Keratinocyte (primary cell): ENCODE results near the gene ADGRV1. TPM values are rescaled to one million over a fixed set of nuclear protein-coding genes. Genes with fewer than 3 reads are reported as not detected.

Experiments used
- DNase-seq: peaks from one replicate; pipeline ENCODE4 v3.0.0-alpha.2; 2011; ENCODE audit warnings: low read depth, missing footprints, low spot score
- FAIRE-seq: peaks from 2 replicates; lab custom pipeline; 2011; peaks lifted over from hg19 to GRCh38; lab: Jason Lieb, UNC
- H2AFZ ChIP-seq: 2 replicates; pipeline ENCODE4 v1.6.0; 2012; ENCODE audit warnings: low read length, control low read depth, inconsistent platforms; ENCODE audit not compliant: control insufficient read depth
- H3K27ac ChIP-seq: 2 replicates; pipeline ENCODE4 v1.5.1; 2011; ENCODE audit warnings: low read length; ENCODE audit not compliant: control insufficient read depth, insufficient read depth
- H3K27me3 ChIP-seq: 3 replicates; pipeline ENCODE4 v1.6.0; 2011; ENCODE audit warnings: low read length; ENCODE audit not compliant: control insufficient read depth, insufficient read depth; ENCODE audit errors: extremely low read depth
- H3K36me3 ChIP-seq, 2 experiments: 2 replicates in 1 of 2; 3 replicates in 1 of 2; pipeline ENCODE4 v1.5.1; 2011; ENCODE audit warnings: low read length in 2 of 2, mild to moderate bottlenecking in 1 of 2; ENCODE audit not compliant: control insufficient read depth in 2 of 2, insufficient read depth in 2 of 2; ENCODE audit errors: extremely low read depth in 1 of 2
- H3K4me1 ChIP-seq: 3 replicates; pipeline ENCODE4 v1.5.1; 2011; ENCODE audit warnings: low read length; ENCODE audit not compliant: control insufficient read depth, insufficient read depth; ENCODE audit errors: extremely low read depth
- H3K4me2 ChIP-seq: 3 replicates; pipeline ENCODE4 v1.6.0; 2011; ENCODE audit warnings: low read depth, low read length; ENCODE audit not compliant: control insufficient read depth, insufficient read depth; ENCODE audit errors: extremely low read depth
- H3K4me3 ChIP-seq, 3 experiments: fragments of 200-600 bp in 1 of 3; sonication (generic) in 1 of 3; 2 replicates in 2 of 3; 3 replicates in 1 of 3; pipeline ENCODE4 v1.5.1; 2011 to 2016; ENCODE audit warnings: low read length in 3 of 3, mild to moderate bottlenecking in 3 of 3, control low read depth in 2 of 3, inconsistent platforms in 1 of 3, low read depth in 1 of 3, mixed read lengths in 1 of 3, mixed run types in 1 of 3, moderate library complexity in 1 of 3; ENCODE audit not compliant: control insufficient read depth in 2 of 3, insufficient read depth in 2 of 3; ENCODE audit errors: extremely low read depth in 1 of 3
- H3K79me2 ChIP-seq: 2 replicates; pipeline ENCODE4 v1.6.0; 2012; ENCODE audit warnings: low read length; ENCODE audit not compliant: control insufficient read depth, insufficient read depth
- H3K9ac ChIP-seq: 3 replicates; pipeline ENCODE4 v1.6.0; 2011; ENCODE audit warnings: low read length; ENCODE audit not compliant: control insufficient read depth, insufficient read depth; ENCODE audit errors: extremely low read depth
- H3K9me1 ChIP-seq: 3 replicates; pipeline ENCODE4 v1.6.0; 2011; ENCODE audit warnings: low read length; ENCODE audit not compliant: control insufficient read depth, insufficient read depth; ENCODE audit errors: extremely low read depth
- H3K9me3 ChIP-seq: 2 replicates; pipeline ENCODE4 v1.5.1; 2012; ENCODE audit warnings: low read depth, low read length; ENCODE audit not compliant: control insufficient read depth
- H4K20me1 ChIP-seq: 3 replicates; pipeline ENCODE4 v1.6.0; 2011; ENCODE audit warnings: low read length; ENCODE audit not compliant: control insufficient read depth, insufficient read depth; ENCODE audit errors: extremely low read depth
- EZH2 ChIP-seq: IDR thresholded peaks from one replicate; pipeline ENCODE4 v1.6.1; 2012; ENCODE audit warnings: inconsistent platforms, mild to moderate bottlenecking, low read length, moderate library complexity
- dilution Hi-C: fragments of 300-500 bp; cut with MboI; formaldehyde crosslinking; loops from one replicate; pipeline ENCODE4 v1.7.0; 2020; ENCODE audit warnings: low sequenced_read_pairs; ENCODE audit not compliant: extremely low pct_ligation_motif_present
- polyA plus RNA-seq, 5 experiments: library from polyadenylated mRNA; depleted of rRNA in 3 of 5; stranded (reverse) in 3 of 5; stranded (forward) in 1 of 5; unstranded in 1 of 5; fragments of >200 nt; gene quantifications; 1 replicate in 1 of 5; 2 replicates in 3 of 5; 3 replicates in 1 of 5; pipeline versions ENCODE4 v1.2.1 to v1.2.3, GENCODE V29; 2011 to 2012; ENCODE audit warnings: missing spikeins in 2 of 5, low read depth in 1 of 5, low replicate concordance in 1 of 5
- TF ChIP-seq, protein P1 (sequence below), 3 experiments: IDR thresholded peaks in 1 of 3; conservative IDR thresholded peaks in 1 of 3; optimal IDR thresholded peaks in 1 of 3; 2 replicates in 2 of 3; 3 replicates in 1 of 3; pipeline versions ENCODE3 to v1.5.1; 2011; ENCODE audit warnings: low read length in 3 of 3, mild to moderate bottlenecking in 3 of 3, moderate library complexity in 2 of 3, control low read depth in 1 of 3, inconsistent platforms in 1 of 3; ENCODE audit not compliant: insufficient read depth in 2 of 3; ENCODE audit errors: extremely low read depth in 1 of 3

The ADGRV1 gene
- polyA plus RNA-seq, 1 donor (not counting 4 experiments of a cell fraction or from before 2014, with no cell fraction given): 0.05 TPM

GRCh38 chr5:91182763-91183162 lies 624.2 kb downstream of the ADGRV1 start:
- no peak for FAIRE-seq
- no peak overlapping the region for H3K27ac ChIP-seq

GRCh38 chr5:91183743-91184142 lies 625.1 kb downstream of the ADGRV1 start:
- no peak overlapping the region for H3K27ac ChIP-seq

More at GRCh38 chr5:91182763-91183162, 624.2 kb downstream of the ADGRV1 start:
- H3K4me2 ChIP-seq: no peak overlapping the region
- no peaks in the 10 kb centered on the region for H3K79me2 ChIP-seq
- dilution Hi-C loops: no loop called here
- no peak overlapping the region for H3K4me3 ChIP-seq
- no peak overlapping the region for H2AFZ ChIP-seq
- DNase-seq: no peak
- no peaks in the 10 kb centered on the region for H3K36me3 ChIP-seq
- no peaks in the 10 kb centered on the region for H3K27me3 ChIP-seq
- H3K4me1 ChIP-seq: peaks cover 4% of the 10 kb centered on the region
- TF ChIP-seq, protein P1, sequence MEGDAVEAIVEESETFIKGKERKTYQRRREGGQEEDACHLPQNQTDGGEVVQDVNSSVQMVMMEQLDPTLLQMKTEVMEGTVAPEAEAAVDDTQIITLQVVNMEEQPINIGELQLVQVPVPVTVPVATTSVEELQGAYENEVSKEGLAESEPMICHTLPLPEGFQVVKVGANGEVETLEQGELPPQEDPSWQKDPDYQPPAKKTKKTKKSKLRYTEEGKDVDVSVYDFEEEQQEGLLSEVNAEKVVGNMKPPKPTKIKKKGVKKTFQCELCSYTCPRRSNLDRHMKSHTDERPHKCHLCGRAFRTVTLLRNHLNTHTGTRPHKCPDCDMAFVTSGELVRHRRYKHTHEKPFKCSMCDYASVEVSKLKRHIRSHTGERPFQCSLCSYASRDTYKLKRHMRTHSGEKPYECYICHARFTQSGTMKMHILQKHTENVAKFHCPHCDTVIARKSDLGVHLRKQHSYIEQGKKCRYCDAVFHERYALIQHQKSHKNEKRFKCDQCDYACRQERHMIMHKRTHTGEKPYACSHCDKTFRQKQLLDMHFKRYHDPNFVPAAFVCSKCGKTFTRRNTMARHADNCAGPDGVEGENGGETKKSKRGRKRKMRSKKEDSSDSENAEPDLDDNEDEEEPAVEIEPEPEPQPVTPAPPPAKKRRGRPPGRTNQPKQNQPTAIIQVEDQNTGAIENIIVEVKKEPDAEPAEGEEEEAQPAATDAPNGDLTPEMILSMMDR (optimal IDR thresholded peaks at IDR 0.05 in 1 of 3, IDR thresholded peaks at IDR 0.05 in 1 of 3, conservative IDR thresholded peaks at IDR 0.05 in 1 of 3; ENCODE audit: extremely low read depth in 1 of 3, insufficient read depth in 2 of 3, low read length in 3 of 3): no peak
- no peak for TF ChIP-seq EZH2
- H4K20me1 ChIP-seq: no peaks in the 10 kb centered on the region
- no peaks in the 10 kb centered on the region for H3K9me1 ChIP-seq
- H3K9me3 ChIP-seq: no peaks in the 10 kb centered on the region
- H3K9ac ChIP-seq: no peak overlapping the region

More at GRCh38 chr5:91183743-91184142, 625.1 kb downstream of the ADGRV1 start:
- Histone ChIP-seq H3K4me3 (no peak overlapping the region), H4K20me1 (no peaks in the 10 kb centered on the region), H3K27me3 (no peaks in the 10 kb centered on the region), H3K9me3 (no peaks in the 10 kb centered on the region), H3K4me2 (no peak overlapping the region), H3K79me2 (no peaks in the 10 kb centered on the region), H3K9ac (no peak overlapping the region), H3K36me3 (no peaks in the 10 kb centered on the region), H3K4me1 (peaks cover 4% of the 10 kb centered on the region), H2AFZ (no peak overlapping the region), H3K9me1 (no peaks in the 10 kb centered on the region)
- FAIRE-seq (no peak), DNase-seq (no peak)
- no peak for TF ChIP-seq EZH2
- TF ChIP-seq, protein P1 (optimal IDR thresholded peaks at IDR 0.05 in 1 of 3, IDR thresholded peaks at IDR 0.05 in 1 of 3, conservative IDR thresholded peaks at IDR 0.05 in 1 of 3; ENCODE audit: extremely low read depth in 1 of 3, insufficient read depth in 2 of 3, low read length in 3 of 3): no peak
- dilution Hi-C loops: no loop called here
